Measurements from ENCODE around the gene TM4SF18.
"Not testable (repeated sequence)": the region's sequence is repeated elsewhere in the genome, so short reads cannot be mapped to it uniquely, and the experiment has no call there.

Gene TM4SF18, protein sequence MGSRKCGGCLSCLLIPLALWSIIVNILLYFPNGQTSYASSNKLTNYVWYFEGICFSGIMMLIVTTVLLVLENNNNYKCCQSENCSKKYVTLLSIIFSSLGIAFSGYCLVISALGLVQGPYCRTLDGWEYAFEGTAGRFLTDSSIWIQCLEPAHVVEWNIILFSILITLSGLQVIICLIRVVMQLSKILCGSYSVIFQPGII

DNA sequence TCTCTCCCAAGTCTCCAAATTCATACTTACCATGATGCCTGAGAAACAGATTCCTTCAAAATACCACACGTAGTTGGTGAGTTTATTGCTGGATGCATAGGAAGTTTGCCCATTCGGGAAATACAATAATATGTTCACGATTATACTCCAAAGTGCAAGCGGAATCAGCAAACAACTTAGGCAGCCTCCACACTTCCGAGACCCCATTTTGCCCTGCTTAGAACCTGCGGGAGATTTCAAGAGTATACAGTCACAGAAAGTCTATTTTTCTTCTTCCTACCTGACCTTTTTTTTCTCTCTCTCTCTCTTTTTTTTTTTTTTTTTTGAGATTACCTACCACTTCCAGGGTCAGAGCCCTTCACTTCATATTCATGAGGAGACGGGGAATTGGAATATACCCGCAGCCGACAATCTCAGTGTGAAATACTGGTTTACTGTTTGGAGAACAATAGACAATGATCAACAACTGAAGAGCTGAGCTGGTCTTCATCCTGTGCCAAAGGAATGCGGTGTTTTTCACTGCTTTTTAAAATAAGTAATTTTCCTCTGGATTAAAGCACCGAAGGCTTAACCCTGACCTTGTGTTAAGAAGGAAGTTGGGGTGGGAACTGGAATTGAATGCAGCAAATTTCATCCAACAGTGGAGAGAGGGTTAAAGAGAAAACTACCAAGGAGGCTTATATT lies at the start of gene TM4SF18:
TSS of gene TM4SF18 (minus strand) at position 461 of the 684 bp plus-strand sequence. CDS start at position 207, 254 bp downstream.
- no peak for DNase-seq (ENCODE audit: low spot score)
- TF ChIP-seq, protein P1, sequence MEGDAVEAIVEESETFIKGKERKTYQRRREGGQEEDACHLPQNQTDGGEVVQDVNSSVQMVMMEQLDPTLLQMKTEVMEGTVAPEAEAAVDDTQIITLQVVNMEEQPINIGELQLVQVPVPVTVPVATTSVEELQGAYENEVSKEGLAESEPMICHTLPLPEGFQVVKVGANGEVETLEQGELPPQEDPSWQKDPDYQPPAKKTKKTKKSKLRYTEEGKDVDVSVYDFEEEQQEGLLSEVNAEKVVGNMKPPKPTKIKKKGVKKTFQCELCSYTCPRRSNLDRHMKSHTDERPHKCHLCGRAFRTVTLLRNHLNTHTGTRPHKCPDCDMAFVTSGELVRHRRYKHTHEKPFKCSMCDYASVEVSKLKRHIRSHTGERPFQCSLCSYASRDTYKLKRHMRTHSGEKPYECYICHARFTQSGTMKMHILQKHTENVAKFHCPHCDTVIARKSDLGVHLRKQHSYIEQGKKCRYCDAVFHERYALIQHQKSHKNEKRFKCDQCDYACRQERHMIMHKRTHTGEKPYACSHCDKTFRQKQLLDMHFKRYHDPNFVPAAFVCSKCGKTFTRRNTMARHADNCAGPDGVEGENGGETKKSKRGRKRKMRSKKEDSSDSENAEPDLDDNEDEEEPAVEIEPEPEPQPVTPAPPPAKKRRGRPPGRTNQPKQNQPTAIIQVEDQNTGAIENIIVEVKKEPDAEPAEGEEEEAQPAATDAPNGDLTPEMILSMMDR (IDR thresholded peaks at IDR 0.05; ENCODE audit: borderline replicate concordance, control extremely low read depth, extremely low read depth, insufficient read depth, missing control alignments): no peak
- in situ Hi-C loops (cut with MboI; ENCODE audit: low sequenced_read_pairs, unreplicated experiment): no loop called here

DNA sequence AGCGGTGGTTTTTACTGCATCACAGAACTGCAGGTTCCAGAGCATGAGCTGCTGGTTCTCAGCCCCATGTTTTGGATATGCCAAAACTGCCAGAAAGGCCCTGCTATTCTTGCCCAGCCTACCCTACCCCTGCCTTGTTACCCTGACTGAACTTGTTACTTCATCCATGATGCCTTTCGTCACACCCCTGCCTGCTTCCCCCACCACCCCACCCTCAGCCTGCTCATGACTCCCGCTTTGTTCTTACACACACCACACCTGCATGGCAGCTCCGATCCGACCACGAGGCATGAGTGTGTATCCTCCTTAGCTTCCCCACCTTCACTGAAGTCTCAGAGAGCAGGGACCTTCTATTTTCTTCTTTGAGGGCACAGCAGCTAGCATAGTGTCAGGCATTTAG lies 49.1 kb upstream of the TM4SF18 start:
- TF ChIP-seq, protein P1 (IDR thresholded peaks at IDR 0.05; ENCODE audit: borderline replicate concordance, control extremely low read depth, extremely low read depth, insufficient read depth, missing control alignments): no peak
- in situ Hi-C loops (cut with MboI; ENCODE audit: low sequenced_read_pairs, unreplicated experiment): no loop called here
- no peak for DNase-seq (ENCODE audit: low spot score)

DNA sequence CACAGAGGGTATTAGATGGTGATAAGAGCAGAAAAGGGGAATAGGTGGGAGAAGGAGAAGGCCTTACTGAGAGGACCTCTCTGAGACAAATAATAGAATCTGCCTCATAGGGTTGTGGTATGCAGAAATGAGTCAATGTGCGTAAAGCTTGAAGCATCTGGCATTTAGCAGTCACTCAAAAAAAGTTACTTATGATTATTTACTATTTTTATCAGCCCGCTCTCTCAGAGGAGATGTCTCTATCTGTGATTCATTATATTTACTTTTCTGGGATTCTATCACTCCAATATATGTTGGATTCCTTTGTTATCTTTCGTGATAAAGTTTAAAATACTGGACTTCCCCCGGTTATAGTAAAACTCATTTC lies 48.6 kb upstream of the TM4SF18 start:
- peak; percentile 45 for DNase-seq (ENCODE audit: low spot score)
- in situ Hi-C loops (cut with MboI; ENCODE audit: low sequenced_read_pairs, unreplicated experiment): no loop called here
- TF ChIP-seq, protein P1 (IDR thresholded peaks at IDR 0.05; ENCODE audit: borderline replicate concordance, control extremely low read depth, extremely low read depth, insufficient read depth, missing control alignments): no peak

DNA sequence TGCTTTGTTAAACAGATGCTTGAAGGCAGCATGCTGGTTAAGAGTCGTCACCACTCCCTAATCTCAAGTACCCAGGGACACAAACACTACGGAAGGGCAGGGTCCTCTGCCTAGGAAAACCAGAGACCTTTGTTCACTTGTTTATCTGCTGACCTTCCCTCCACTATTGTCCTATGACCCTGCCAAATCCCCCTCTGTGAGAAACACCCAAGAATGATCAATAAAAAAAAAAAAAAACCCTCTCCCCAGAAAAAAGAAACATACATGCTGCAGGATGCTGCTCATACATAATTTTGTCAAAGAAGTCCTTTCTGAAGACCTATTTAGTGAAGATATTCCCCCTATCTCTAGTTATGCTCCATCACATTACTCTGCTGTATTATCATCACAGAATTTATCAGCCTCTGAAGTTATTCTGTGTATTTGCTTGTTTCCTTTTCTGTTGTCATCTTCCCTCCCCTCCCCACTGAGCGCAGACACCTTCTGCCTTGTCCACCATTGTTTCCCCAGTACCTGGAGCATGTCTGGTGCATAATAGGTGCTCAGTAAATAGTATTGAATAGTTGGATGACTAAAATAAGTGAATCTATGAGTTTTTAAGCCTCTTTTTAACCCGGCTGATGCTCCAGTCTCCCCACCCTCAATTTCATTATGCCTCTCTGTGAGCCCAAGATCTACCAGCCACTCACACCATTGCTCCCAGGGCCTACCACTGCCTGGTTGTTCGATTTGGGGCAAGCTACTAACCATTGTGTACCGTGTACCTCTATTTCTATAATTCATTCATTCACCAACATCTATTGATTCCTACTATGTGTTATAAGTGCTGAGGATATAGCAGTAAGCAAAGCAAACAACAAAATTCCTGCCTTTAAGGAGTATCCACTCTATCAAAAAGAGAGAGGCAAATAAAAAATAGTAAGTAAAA lies 48.0 kb upstream of the TM4SF18 start:
- TF ChIP-seq, protein P1 (IDR thresholded peaks at IDR 0.05; ENCODE audit: borderline replicate concordance, control extremely low read depth, extremely low read depth, insufficient read depth, missing control alignments): no peak
- no peak for DNase-seq (ENCODE audit: low spot score)
- in situ Hi-C loops (cut with MboI; ENCODE audit: low sequenced_read_pairs, unreplicated experiment): no loop called here

DNA sequence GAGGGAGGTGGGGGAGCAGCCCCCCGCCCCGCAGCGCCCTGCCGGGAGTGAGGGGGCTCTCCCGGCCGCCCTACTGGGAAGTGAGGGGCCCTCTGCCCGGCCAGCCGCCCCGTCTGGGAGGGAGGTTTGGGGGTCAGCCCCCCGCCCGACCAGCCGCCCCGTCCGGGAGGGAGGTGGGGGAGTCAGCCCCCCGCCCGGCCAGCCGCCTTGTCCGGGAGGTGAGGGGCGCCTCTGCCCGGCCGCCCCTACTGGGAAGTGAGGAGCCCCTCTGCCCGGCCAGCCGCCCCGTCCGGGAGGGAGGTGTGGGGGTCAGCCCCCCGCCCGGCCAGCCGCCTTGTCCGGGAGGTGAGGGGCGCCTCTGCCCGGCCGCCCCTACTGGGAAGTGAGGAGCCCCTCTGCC lies 46.8 kb upstream of the TM4SF18 start:
- in situ Hi-C loops (cut with MboI; ENCODE audit: low sequenced_read_pairs, unreplicated experiment); DNase-seq (ENCODE audit: low spot score): not testable (repeated sequence)

DNA sequence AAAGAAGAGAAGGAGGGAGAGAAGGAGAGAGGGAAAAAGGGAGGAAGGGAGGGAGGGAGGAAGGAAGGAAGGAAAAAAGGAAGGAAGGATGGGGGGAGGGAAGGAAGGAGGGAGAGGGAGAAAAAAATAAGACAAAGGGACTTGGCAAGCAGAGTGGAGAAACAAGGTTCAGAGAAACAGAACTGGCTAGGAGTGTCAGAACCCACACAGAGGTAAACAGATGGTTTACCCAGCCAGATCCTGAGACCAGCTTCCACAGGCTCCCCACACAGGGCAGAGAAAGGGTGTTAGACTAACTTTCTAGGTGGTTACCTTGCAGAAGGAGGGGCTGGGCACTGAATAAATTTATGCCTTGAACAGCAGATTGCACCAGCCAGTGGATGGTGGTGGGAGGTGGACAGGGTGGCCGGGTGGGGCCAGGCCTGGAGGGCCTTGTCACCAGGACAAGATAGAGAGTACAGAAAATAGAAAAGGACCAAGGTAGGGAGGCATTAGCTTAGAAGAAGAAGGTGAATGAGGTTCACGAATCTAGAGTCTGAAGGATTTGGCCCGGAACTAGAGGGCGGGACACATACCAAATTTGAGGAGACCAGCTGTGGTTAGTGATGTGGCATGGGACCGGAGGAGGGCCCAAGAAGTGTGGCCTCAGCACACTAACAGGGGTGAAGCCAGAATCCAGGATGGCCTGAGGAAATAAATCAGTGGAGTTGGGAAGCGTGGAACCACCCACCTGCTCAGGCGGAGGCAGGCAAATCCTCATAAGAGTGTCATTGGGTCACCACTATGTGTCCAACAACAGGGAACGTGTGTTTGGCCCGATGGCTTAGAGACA lies 45.3 kb upstream of the TM4SF18 start:
- no peak for DNase-seq (ENCODE audit: low spot score)
- TF ChIP-seq, protein P1 (IDR thresholded peaks at IDR 0.05; ENCODE audit: borderline replicate concordance, control extremely low read depth, extremely low read depth, insufficient read depth, missing control alignments): no peak
- in situ Hi-C loops (cut with MboI; ENCODE audit: low sequenced_read_pairs, unreplicated experiment): no loop called here
